ENCODE measurements around the gene TMC2.

GRCh38 chr20:2663887-2664719, 127.7 kb downstream of the TMC2 start, which contains the start of gene IDH3B:
- TF ChIP-seq CTCF (IDR thresholded peaks at IDR 0.05) (no peak), POLR2A (IDR thresholded peaks at IDR 0.05) (peak; percentile 26 to 88 (median 88))
